Gastrocnemius medialis (tissue), 4 donors: ENCODE results near the gene RYR2.

ENCODE experiments used
- POLR2A ChIP-seq, 2 donors: fragments of 450-650 bp; IDR thresholded peaks; one replicate each; pipeline ENCODE4 v1.6.1; 2017; ENCODE audit warnings: antibody characterized with exemption in 2 of 2, mild to moderate bottlenecking in 2 of 2, moderate library complexity in 2 of 2
- TF ChIP-seq, protein P1 (sequence below), 5 experiments: fragments of 450-650 bp in 3 of 5; fragments of 200-600 bp in 2 of 5; sonication (generic) in 2 of 5; IDR thresholded peaks in 4 of 5; conservative IDR thresholded peaks in 1 of 5; 1 replicate in 4 of 5; 2 replicates in 1 of 5; pipeline ENCODE4 v1.5.1; 2016 to 2019; ENCODE audit warnings: antibody characterized with exemption in 5 of 5, mild to moderate bottlenecking in 3 of 5, moderate library complexity in 3 of 5

DNA sequence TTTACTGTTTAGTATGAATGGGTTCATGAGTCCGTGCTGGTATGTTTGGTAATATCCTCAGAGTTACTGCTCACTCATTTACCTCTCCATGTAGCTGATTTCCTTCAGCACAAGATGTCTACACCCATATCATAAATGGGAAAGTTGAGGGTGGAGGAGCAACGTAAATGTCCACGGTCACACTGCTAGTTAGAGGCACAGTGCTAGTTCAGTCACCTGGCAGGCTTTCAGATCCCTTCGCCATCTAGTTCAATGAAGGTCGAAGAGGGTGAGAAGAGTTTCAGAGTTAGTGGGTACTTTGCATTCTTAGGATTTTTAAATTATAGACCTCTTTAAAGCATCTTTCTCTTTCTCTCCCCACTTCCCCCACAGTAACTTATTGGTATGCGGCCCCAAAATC lies 630.0 kb downstream of the RYR2 start:
- TF ChIP-seq POLR2A (IDR thresholded peaks at IDR 0.05), result no peak
- TF ChIP-seq, protein P1, sequence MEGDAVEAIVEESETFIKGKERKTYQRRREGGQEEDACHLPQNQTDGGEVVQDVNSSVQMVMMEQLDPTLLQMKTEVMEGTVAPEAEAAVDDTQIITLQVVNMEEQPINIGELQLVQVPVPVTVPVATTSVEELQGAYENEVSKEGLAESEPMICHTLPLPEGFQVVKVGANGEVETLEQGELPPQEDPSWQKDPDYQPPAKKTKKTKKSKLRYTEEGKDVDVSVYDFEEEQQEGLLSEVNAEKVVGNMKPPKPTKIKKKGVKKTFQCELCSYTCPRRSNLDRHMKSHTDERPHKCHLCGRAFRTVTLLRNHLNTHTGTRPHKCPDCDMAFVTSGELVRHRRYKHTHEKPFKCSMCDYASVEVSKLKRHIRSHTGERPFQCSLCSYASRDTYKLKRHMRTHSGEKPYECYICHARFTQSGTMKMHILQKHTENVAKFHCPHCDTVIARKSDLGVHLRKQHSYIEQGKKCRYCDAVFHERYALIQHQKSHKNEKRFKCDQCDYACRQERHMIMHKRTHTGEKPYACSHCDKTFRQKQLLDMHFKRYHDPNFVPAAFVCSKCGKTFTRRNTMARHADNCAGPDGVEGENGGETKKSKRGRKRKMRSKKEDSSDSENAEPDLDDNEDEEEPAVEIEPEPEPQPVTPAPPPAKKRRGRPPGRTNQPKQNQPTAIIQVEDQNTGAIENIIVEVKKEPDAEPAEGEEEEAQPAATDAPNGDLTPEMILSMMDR (IDR thresholded peaks at IDR 0.05 in 4 of 5, conservative IDR thresholded peaks at IDR 0.05 in 1 of 5), result no peak
